ENCODE data around the gene CDH13. TPM values are rescaled to one million over a fixed set of nuclear protein-coding genes. Genes with fewer than 3 reads are reported as not detected.

The CDH13 gene
- polyA plus RNA-seq, 3 donors: 8.2 to 11.2 (median 10.3) TPM

GRCh38 chr16:82945420-82946101 is 318.8 kb downstream of the CDH13 start:
- no peak for DNase-seq

- no peak for DNase-seq
Observed at GRCh38 chr16:82947698-82948097, 320.9 kb downstream of the CDH13 start.

- no peak for DNase-seq
Observed at GRCh38 chr16:82949016-82949415, 322.2 kb downstream of the CDH13 start.

- DNase-seq: no peak
Observed at GRCh38 chr16:82953517-82953916, 326.7 kb downstream of the CDH13 start.

- DNase-seq: no peak
Observed at GRCh38 chr16:82954224-82954929, 327.6 kb downstream of the CDH13 start.

- DNase-seq: no peak
Observed at GRCh38 chr16:82955741-82956348, 329.1 kb downstream of the CDH13 start.

GRCh38 chr16:82957212-82957611 is 330.4 kb downstream of the CDH13 start:
- DNase-seq: no peak

GRCh38 chr16:82960918-82961317 is 334.1 kb downstream of the CDH13 start:
- no peak for DNase-seq

- no peak for DNase-seq
Observed at GRCh38 chr16:82963653-82964052, 336.9 kb downstream of the CDH13 start.

GRCh38 chr16:82965808-82966207 is 339.0 kb downstream of the CDH13 start:
- DNase-seq: no peak

- no peak for DNase-seq
Observed at GRCh38 chr16:82967424-82967823, 340.7 kb downstream of the CDH13 start.

GRCh38 chr16:82971126-82971525 is 344.4 kb downstream of the CDH13 start:
- no peak for DNase-seq

- no peak for DNase-seq
Observed at GRCh38 chr16:82972331-82972919, 345.7 kb downstream of the CDH13 start.

- no peak for DNase-seq
Observed at GRCh38 chr16:82979406-82980111, 352.8 kb downstream of the CDH13 start.

GRCh38 chr16:82980810-82981209 is 354.0 kb downstream of the CDH13 start:
- DNase-seq: no peak

GRCh38 chr16:82987767-82988166 is 361.0 kb downstream of the CDH13 start:
- no peak for DNase-seq

- no peak for DNase-seq
Observed at GRCh38 chr16:82990155-82990554, 363.4 kb downstream of the CDH13 start.

- no peak for DNase-seq
Observed at GRCh38 chr16:82991410-82991809, 364.6 kb downstream of the CDH13 start.

- DNase-seq: no peak
Observed at GRCh38 chr16:82991966-82992675, 365.4 kb downstream of the CDH13 start.

GRCh38 chr16:82992786-82993185 is 366.0 kb downstream of the CDH13 start:
- DNase-seq: no peak

GRCh38 chr16:82993415-82993814 is 366.6 kb downstream of the CDH13 start:
- no peak for DNase-seq
